ENCODE measurements around the gene LUC7L.
"Not testable (repeated sequence)": the region's sequence is repeated elsewhere in the genome, so short reads cannot be mapped to it uniquely, and the experiment has no call there.

Gene LUC7L

GRCh38 chr16:178668-179015, 50.6 kb downstream of the LUC7L start:
- TF ChIP-seq POLR2A (IDR thresholded peaks at IDR 0.05; ENCODE audit: extremely low read depth, insufficient read length) (no peak), MYC (IDR thresholded peaks at IDR 0.05; ENCODE audit: low read depth, low read length) (no peak), MAX (IDR thresholded peaks at IDR 0.05; ENCODE audit: low read depth, low read length) (no peak)
- TF ChIP-seq, protein P1, sequence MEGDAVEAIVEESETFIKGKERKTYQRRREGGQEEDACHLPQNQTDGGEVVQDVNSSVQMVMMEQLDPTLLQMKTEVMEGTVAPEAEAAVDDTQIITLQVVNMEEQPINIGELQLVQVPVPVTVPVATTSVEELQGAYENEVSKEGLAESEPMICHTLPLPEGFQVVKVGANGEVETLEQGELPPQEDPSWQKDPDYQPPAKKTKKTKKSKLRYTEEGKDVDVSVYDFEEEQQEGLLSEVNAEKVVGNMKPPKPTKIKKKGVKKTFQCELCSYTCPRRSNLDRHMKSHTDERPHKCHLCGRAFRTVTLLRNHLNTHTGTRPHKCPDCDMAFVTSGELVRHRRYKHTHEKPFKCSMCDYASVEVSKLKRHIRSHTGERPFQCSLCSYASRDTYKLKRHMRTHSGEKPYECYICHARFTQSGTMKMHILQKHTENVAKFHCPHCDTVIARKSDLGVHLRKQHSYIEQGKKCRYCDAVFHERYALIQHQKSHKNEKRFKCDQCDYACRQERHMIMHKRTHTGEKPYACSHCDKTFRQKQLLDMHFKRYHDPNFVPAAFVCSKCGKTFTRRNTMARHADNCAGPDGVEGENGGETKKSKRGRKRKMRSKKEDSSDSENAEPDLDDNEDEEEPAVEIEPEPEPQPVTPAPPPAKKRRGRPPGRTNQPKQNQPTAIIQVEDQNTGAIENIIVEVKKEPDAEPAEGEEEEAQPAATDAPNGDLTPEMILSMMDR (IDR thresholded peaks at IDR 0.05; ENCODE audit: low read depth, low read length), result no peak
- no peak for DNase-seq (ENCODE audit: low read depth)
- no peak overlapping the region for H3K4me3 ChIP-seq (ENCODE audit: low read depth, low read length)

DNA sequence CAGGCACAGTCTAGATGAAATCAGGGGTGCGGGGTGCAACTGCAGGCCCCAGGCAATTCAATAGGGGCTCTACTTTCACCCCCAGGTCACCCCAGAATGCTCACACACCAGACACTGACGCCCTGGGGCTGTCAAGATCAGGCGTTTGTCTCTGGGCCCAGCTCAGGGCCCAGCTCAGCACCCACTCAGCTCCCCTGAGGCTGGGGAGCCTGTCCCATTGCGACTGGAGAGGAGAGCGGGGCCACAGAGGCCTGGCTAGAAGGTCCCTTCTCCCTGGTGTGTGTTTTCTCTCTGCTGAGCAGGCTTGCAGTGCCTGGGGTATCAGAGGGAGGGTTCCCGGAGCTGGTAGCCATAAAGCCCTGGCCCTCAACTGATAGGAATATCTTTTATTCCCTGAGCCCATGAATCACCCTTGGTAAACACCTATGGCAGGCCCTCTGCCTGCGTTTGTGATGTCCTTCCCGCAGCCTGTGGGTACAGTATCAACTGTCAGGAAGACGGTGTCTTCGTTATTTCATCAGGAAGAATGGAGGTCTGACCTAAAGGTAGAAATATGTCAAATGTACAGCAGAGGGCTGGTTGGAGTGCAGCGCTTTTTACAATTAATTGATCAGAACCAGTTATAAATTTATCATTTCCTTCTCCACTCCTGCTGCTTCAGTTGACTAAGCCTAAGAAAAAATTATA, 51.1 kb downstream of the LUC7L start:
- TF ChIP-seq, protein P1 (IDR thresholded peaks at IDR 0.05; ENCODE audit: low read depth, low read length), result no peak
- no peak for TF ChIP-seq MYC (IDR thresholded peaks at IDR 0.05; ENCODE audit: low read depth, low read length)
- TF ChIP-seq MAX (IDR thresholded peaks at IDR 0.05; ENCODE audit: low read depth, low read length), result no peak
- no peak for TF ChIP-seq POLR2A (IDR thresholded peaks at IDR 0.05; ENCODE audit: extremely low read depth, insufficient read length)
- H3K4me3 ChIP-seq (ENCODE audit: low read depth, low read length), result no peak overlapping the region
- no peak for DNase-seq (ENCODE audit: low read depth)

DNA sequence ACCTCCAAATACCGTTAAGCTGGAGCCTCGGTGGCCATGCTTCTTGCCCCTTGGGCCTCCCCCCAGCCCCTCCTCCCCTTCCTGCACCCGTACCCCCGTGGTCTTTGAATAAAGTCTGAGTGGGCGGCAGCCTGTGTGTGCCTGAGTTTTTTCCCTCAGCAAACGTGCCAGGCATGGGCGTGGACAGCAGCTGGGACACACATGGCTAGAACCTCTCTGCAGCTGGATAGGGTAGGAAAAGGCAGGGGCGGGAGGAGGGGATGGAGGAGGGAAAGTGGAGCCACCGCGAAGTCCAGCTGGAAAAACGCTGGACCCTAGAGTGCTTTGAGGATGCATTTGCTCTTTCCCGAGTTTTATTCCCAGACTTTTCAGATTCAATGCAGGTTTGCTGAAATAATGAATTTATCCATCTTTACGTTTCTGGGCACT, 51.8 kb downstream of the LUC7L start:
- no peak for DNase-seq (ENCODE audit: low read depth)
- no peak for TF ChIP-seq POLR2A (IDR thresholded peaks at IDR 0.05; ENCODE audit: extremely low read depth, insufficient read length)
- no peak for TF ChIP-seq MAX (IDR thresholded peaks at IDR 0.05; ENCODE audit: low read depth, low read length)
- TF ChIP-seq, protein P1 (IDR thresholded peaks at IDR 0.05; ENCODE audit: low read depth, low read length), result no peak
- no peak for TF ChIP-seq MYC (IDR thresholded peaks at IDR 0.05; ENCODE audit: low read depth, low read length)
- no peak overlapping the region for H3K4me3 ChIP-seq (ENCODE audit: low read depth, low read length)

DNA sequence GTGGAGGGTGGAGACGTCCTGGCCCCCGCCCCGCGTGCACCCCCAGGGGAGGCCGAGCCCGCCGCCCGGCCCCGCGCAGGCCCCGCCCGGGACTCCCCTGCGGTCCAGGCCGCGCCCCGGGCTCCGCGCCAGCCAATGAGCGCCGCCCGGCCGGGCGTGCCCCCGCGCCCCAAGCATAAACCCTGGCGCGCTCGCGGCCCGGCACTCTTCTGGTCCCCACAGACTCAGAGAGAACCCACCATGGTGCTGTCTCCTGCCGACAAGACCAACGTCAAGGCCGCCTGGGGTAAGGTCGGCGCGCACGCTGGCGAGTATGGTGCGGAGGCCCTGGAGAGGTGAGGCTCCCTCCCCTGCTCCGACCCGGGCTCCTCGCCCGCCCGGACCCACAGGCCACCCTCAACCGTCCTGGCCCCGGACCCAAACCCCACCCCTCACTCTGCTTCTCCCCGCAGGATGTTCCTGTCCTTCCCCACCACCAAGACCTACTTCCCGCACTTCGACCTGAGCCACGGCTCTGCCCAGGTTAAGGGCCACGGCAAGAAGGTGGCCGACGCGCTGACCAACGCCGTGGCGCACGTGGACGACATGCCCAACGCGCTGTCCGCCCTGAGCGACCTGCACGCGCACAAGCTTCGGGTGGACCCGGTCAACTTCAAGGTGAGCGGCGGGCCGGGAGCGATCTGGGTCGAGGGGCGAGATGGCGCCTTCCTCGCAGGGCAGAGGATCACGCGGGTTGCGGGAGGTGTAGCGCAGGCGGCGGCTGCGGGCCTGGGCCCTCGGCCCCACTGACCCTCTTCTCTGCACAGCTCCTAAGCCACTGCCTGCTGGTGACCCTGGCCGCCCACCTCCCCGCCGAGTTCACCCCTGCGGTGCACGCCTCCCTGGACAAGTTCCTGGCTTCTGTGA, 52.5 kb downstream of the LUC7L start, which contains the start of gene HBA1:
Gene HBA1 (plus strand): TSS at position 204 of the 906 bp plus-strand sequence. CDS start 37 bp downstream, at position 241.
- not testable (repeated sequence) for DNase-seq (ENCODE audit: low read depth); H3K4me3 ChIP-seq (ENCODE audit: low read depth, low read length)

- not testable (repeated sequence) for H3K4me3 ChIP-seq (ENCODE audit: low read depth, low read length); DNase-seq (ENCODE audit: low read depth)
These were observed 53.2 kb downstream of the LUC7L start for GRCh38 chr16:176006-176405.

GRCh38 chr16:175011-175949, 54.0 kb downstream of the LUC7L start:
- DNase-seq (ENCODE audit: low read depth), result no peak
- TF ChIP-seq, protein P1 (IDR thresholded peaks at IDR 0.05; ENCODE audit: low read depth, low read length), result no peak
- no peak for TF ChIP-seq MYC (IDR thresholded peaks at IDR 0.05; ENCODE audit: low read depth, low read length)
- TF ChIP-seq POLR2A (IDR thresholded peaks at IDR 0.05; ENCODE audit: extremely low read depth, insufficient read length), result no peak
- no peak for TF ChIP-seq MAX (IDR thresholded peaks at IDR 0.05; ENCODE audit: low read depth, low read length)
- H3K4me3 ChIP-seq (ENCODE audit: low read depth, low read length), result no peak overlapping the region

DNA sequence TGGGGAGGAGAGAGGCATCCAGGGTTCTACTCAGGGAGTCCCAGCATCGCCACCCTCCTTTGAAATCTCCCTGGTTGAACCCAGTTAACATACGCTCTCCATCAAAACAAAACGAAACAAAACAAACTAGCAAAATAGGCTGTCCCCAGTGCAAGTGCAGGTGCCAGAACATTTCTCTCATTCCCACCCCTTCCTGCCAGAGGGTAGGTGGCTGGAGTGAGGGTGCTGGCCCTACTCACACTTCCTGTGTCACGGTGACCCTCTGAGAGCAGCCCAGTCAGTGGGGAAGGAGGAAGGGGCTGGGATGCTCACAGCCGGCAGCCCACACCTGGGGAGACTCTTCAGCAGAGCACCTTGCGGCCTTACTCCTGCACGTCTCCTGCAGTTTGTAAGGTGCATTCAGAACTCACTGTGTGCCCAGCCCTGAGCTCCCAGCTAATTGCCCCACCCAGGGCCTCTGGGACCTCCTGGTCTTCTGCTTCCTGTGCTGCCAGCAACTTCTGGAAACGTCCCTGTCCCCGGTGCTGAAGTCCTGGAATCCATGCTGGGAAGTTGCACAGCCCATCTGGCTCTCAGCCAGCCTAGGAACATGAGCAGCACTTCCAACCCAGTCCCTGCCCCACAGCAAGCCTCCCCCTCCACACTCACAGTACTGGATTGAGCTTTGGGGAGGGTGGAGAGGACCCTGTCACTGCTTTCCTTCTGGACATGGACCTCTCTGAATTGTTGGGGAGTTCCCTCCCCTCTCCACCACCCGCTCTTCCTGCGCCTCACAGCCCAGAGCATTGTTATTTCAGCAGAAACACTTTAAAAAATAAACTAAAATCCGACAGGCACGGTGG, 55.1 kb downstream of the LUC7L start:
- DNase-seq (ENCODE audit: low read depth), result not testable (repeated sequence)

DNA sequence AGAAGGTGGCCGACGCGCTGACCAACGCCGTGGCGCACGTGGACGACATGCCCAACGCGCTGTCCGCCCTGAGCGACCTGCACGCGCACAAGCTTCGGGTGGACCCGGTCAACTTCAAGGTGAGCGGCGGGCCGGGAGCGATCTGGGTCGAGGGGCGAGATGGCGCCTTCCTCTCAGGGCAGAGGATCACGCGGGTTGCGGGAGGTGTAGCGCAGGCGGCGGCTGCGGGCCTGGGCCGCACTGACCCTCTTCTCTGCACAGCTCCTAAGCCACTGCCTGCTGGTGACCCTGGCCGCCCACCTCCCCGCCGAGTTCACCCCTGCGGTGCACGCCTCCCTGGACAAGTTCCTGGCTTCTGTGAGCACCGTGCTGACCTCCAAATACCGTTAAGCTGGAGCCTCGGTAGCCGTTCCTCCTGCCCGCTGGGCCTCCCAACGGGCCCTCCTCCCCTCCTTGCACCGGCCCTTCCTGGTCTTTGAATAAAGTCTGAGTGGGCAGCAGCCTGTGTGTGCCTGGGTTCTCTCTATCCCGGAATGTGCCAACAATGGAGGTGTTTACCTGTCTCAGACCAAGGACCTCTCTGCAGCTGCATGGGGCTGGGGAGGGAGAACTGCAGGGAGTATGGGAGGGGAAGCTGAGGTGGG, 55.9 kb downstream of the LUC7L start:
- DNase-seq (ENCODE audit: low read depth); H3K4me3 ChIP-seq (ENCODE audit: low read depth, low read length): not testable (repeated sequence)

More for the DNA sequence above, 55.1 kb downstream of the LUC7L start:
- not testable (repeated sequence) for H3K4me3 ChIP-seq (ENCODE audit: low read depth, low read length)
